ENCODE measurements around the gene TMEM26. TPM values are rescaled to one million over a fixed set of nuclear protein-coding genes. Genes with fewer than 3 reads are reported as not detected.

TMEM26 gene
- total RNA-seq, 1 experiment from 2014 or later: not detected

DNA sequence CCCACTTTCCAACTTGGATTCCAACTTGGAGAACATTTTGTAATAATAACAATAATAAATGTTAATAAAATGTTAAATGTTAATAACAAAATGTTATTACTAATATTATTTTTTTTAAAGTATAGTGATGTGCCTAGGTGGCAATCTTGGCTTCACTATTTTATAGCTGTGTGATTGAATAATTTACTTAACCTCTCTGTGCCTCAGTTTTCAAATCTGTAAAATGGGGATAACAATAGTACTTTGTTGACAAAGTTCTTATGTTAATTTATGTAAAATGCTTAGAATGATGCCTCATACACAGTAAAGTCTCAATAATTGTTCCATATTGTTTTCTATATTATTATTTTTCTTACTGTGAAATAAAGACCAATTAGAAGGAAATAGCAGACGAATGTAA is 23.3 kb upstream of the TMEM26 start:
- peak overlapping the region; percentile 61 for H3K4me2 ChIP-seq (ENCODE audit: low read length)
- H3K9me3 ChIP-seq (ENCODE audit: low read length): no peaks in the 10 kb centered on the region
- H3K36me3 ChIP-seq (ENCODE audit: low read depth, low read length): no peaks in the 10 kb centered on the region
- no peak overlapping the region for H3K9ac ChIP-seq (ENCODE audit: low read length)
- POLR2A ChIA-PET (ENCODE audit: unreplicated experiment): no interaction called here
- DNase-seq (no peak), ATAC-seq (no peak)
- CTCF ChIA-PET: no interaction called here
- peaks cover 36% of the 10 kb centered on the region for H3K4me1 ChIP-seq (ENCODE audit: insufficient read depth, low read length)
- peaks cover 11% of the 10 kb centered on the region for H3F3A ChIP-seq (ENCODE audit: low read length, unreplicated experiment)
- H3K79me2 ChIP-seq (ENCODE audit: low read length): no peaks in the 10 kb centered on the region
- no peaks in the 10 kb centered on the region for H3K27me3 ChIP-seq (ENCODE audit: low read length)
- H3K4me3 ChIP-seq (ENCODE audit: low read length): no peak overlapping the region; the same call in 1 of the 2 replicates
- H4K20me1 ChIP-seq (ENCODE audit: low read length): no peaks in the 10 kb centered on the region
- TF ChIP-seq EZH2phosphoT487 (IDR thresholded peaks at IDR 0.05; ENCODE audit: borderline replicate concordance, low read length) (no peak), EZH2 (IDR thresholded peaks at IDR 0.05; ENCODE audit: low read length, unreplicated experiment) (no peak)
- TF ChIP-seq, protein P1, sequence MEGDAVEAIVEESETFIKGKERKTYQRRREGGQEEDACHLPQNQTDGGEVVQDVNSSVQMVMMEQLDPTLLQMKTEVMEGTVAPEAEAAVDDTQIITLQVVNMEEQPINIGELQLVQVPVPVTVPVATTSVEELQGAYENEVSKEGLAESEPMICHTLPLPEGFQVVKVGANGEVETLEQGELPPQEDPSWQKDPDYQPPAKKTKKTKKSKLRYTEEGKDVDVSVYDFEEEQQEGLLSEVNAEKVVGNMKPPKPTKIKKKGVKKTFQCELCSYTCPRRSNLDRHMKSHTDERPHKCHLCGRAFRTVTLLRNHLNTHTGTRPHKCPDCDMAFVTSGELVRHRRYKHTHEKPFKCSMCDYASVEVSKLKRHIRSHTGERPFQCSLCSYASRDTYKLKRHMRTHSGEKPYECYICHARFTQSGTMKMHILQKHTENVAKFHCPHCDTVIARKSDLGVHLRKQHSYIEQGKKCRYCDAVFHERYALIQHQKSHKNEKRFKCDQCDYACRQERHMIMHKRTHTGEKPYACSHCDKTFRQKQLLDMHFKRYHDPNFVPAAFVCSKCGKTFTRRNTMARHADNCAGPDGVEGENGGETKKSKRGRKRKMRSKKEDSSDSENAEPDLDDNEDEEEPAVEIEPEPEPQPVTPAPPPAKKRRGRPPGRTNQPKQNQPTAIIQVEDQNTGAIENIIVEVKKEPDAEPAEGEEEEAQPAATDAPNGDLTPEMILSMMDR (conservative IDR thresholded peaks at IDR 0.05; ENCODE audit: low read depth, low read length): no peak
- 0 out of 2 replicates have a peak overlapping the region, but pooled peaks have one; percentile 10 for H2AFZ ChIP-seq (ENCODE audit: low read length)
- no peaks in the 10 kb centered on the region; the same call in 1 of the 2 replicates for H3K9me2 ChIP-seq (replicated peaks; ENCODE audit: low read length)
- intact Hi-C loops (cut with micrococcal nuclease): loop anchor here (5.0 to 10.0 kb wide), 6 partner anchors 186 to 768 kb away; partner anchors contain the start of genes ARID5B and CABCOCO1
- BruUV-seq (replicated peaks): no TSS peak
- H3K27ac ChIP-seq (ENCODE audit: low read length): peak overlapping the region; percentile 56; the same call in 1 of the 2 replicates

DNA sequence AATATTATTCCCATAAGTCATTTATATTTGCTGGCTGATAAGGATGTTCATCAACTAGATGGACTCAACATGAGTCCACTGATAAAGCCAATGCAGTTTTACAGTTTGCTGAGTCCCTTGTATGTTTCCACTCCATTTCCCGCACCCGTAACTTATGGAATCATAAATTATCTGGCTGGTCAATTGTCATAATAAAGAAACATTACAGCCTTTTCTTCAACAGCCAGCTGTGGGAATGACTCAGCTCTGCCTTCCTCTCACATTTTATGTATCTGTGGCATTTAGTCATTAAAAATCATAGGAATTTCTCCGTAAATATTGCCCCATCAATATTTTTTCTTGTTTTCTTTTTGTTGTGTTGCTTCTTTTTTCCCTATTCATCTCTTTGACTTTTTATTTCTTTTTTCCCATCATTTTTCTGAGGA is 22.3 kb upstream of the TMEM26 start:
- Histone ChIP-seq H3K4me2 (ENCODE audit: low read length) (peak overlapping the region; percentile 36), H3K79me2 (ENCODE audit: low read length) (no peaks in the 10 kb centered on the region), H3K9me3 (ENCODE audit: low read length) (no peaks in the 10 kb centered on the region), H3K4me1 (ENCODE audit: insufficient read depth, low read length) (peaks cover 36% of the 10 kb centered on the region), H2AFZ (ENCODE audit: low read length) (no peak overlapping the region), H3K4me3 (ENCODE audit: low read length) (no peak overlapping the region), H3K36me3 (ENCODE audit: low read depth, low read length) (no peaks in the 10 kb centered on the region), H3K9me2 (replicated peaks; ENCODE audit: low read length) (peaks cover 4% of the 10 kb centered on the region; the same call in 1 of the 2 replicates), H3K27me3 (ENCODE audit: low read length) (no peaks in the 10 kb centered on the region), H3K27ac (ENCODE audit: low read length) (no peak overlapping the region), H3K9ac (ENCODE audit: low read length) (no peak overlapping the region), H3F3A (ENCODE audit: low read length, unreplicated experiment) (peaks cover 11% of the 10 kb centered on the region), H4K20me1 (ENCODE audit: low read length) (no peaks in the 10 kb centered on the region)
- intact Hi-C loops (cut with micrococcal nuclease): loop anchor here (1.0 to 10.0 kb wide), 7 partner anchors 10 to 769 kb away; partner anchors contain the start of genes ARID5B and CABCOCO1
- ATAC-seq: peak; percentile 41
- BruUV-seq (replicated peaks): no TSS peak
- TF ChIP-seq EZH2 (IDR thresholded peaks at IDR 0.05; ENCODE audit: low read length, unreplicated experiment): no peak
- TF ChIP-seq, protein P1 (conservative IDR thresholded peaks at IDR 0.05; ENCODE audit: low read depth, low read length): no peak
- no peak for TF ChIP-seq EZH2phosphoT487 (IDR thresholded peaks at IDR 0.05; ENCODE audit: borderline replicate concordance, low read length)
- POLR2A ChIA-PET (ENCODE audit: unreplicated experiment): interaction anchor here (0.5 to 0.8 kb wide), 5 partner anchors 12 to 1563 kb away, joined by 3 to 9 read pairs (median 4); no protein-coding TSS in a partner anchor
- CTCF ChIA-PET: interaction anchor here (0.6 to 0.9 kb wide), 2 partner anchors 204 to 276 kb away, joined by 3 read pairs; no protein-coding TSS in a partner anchor
- DNase-seq: peak; percentile 98

DNA sequence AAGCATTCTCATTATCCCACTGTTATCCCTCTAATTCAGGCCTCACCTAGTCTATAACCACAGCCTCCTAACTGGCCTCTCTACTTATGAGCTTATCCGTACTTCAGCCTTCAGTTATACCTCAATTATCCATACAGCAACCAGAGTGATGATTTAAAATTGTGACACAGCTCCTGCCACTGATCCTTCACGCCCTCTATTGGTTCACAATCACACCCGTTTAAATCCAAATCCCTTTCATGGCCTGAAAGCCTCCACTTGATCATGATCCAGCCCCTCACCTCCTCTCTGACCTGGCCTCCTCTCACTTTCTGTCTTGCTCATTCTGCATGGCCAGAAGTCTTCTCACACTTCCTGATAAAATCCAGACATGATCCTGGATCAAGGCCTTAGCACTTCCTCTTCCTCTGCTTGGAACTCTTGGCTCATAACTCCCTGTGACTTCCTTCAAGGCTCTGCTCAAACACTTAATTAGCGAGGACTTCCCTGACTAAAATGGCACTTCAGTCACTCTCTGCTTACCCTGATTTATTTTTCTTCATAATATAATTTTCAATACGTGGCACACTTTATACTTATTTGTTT is 19.0 kb upstream of the TMEM26 start:
- no TSS peak for BruUV-seq (replicated peaks)
- Histone ChIP-seq H3K4me3 (ENCODE audit: low read length) (no peak overlapping the region), H3K36me3 (ENCODE audit: low read depth, low read length) (no peaks in the 10 kb centered on the region), H3F3A (ENCODE audit: low read length, unreplicated experiment) (peaks cover 10% of the 10 kb centered on the region), H3K9me3 (ENCODE audit: low read length) (no peaks in the 10 kb centered on the region), H3K27me3 (ENCODE audit: low read length) (no peaks in the 10 kb centered on the region), H2AFZ (ENCODE audit: low read length) (no peak overlapping the region), H3K27ac (ENCODE audit: low read length) (no peak overlapping the region), H3K79me2 (ENCODE audit: low read length) (no peaks in the 10 kb centered on the region), H3K9me2 (replicated peaks; ENCODE audit: low read length) (0 out of 2 replicates have a peak, but pooled peaks cover 4% of the 10 kb centered on the region), H3K9ac (ENCODE audit: low read length) (no peak overlapping the region), H3K4me1 (ENCODE audit: insufficient read depth, low read length) (peaks cover 23% of the 10 kb centered on the region), H4K20me1 (ENCODE audit: low read length) (no peaks in the 10 kb centered on the region), H3K4me2 (ENCODE audit: low read length) (no peak overlapping the region)
- ATAC-seq (peak; percentile 11; the same call in 1 of the 2 replicates), DNase-seq (peak; percentile 55)
- intact Hi-C loops (cut with micrococcal nuclease): loop anchor here (10.0 kb wide), 3 partner anchors 553 to 773 kb away; no protein-coding TSS in a partner anchor
- ChIA-PET CTCF (interaction anchor here (1.0 kb wide), 1 partner anchor 200 kb away, joined by 4 read pairs; no protein-coding TSS in a partner anchor), POLR2A (ENCODE audit: unreplicated experiment) (no interaction called here)
- TF ChIP-seq EZH2 (IDR thresholded peaks at IDR 0.05; ENCODE audit: low read length, unreplicated experiment): no peak
- TF ChIP-seq, protein P1 (conservative IDR thresholded peaks at IDR 0.05; ENCODE audit: low read depth, low read length): peak; percentile 79
